Mesendoderm (in vitro differentiated cells): Measurements from ENCODE around the gene FN3KRP.

Experiments used
- DNase-seq: peaks from one replicate; pipeline ENCODE4 v3.0.0; 2013
- H2AK5ac ChIP-seq: 2 replicates; pipeline ENCODE4 v1.6.1; 2013; ENCODE audit warnings: low read length, inconsistent platforms
- H2BK120ac ChIP-seq: 2 replicates; pipeline ENCODE4 v1.6.1; 2013; ENCODE audit warnings: low read depth, mild to moderate bottlenecking, low read length, moderate library complexity, mixed read lengths
- H2BK15ac ChIP-seq: replicated peaks from 2 replicates; pipeline ENCODE4 v1.6.1; 2013; ENCODE audit warnings: low read depth, mild to moderate bottlenecking, moderate library complexity
- H2BK5ac ChIP-seq: 2 replicates; pipeline ENCODE4 v1.6.1; 2013; ENCODE audit warnings: low read length, inconsistent platforms
- H3K18ac ChIP-seq: 2 replicates; pipeline ENCODE4 v1.6.1; 2013; ENCODE audit warnings: mild to moderate bottlenecking, low read length, mixed read lengths
- H3K23ac ChIP-seq: one replicate; pipeline ENCODE4 v1.6.1; 2013; ENCODE audit warnings: low read length
- H3K27ac ChIP-seq: 2 replicates; pipeline ENCODE4 v1.5.1; 2013; ENCODE audit warnings: low read depth, mild to moderate bottlenecking, inconsistent platforms, low read length, moderate library complexity
- H3K27me3 ChIP-seq: 2 replicates; pipeline ENCODE4 v1.6.1; 2013; ENCODE audit warnings: low read length, control low read depth, mild to moderate bottlenecking, inconsistent platforms; ENCODE audit not compliant: insufficient read depth, poor library complexity
- H3K36me3 ChIP-seq: 2 replicates; pipeline ENCODE4 v1.6.1; 2013; ENCODE audit warnings: low read length, inconsistent platforms; ENCODE audit not compliant: control insufficient read depth, insufficient read depth
- H3K4ac ChIP-seq: one replicate; pipeline ENCODE4 v1.6.1; 2013; ENCODE audit warnings: low read depth, mild to moderate bottlenecking, low read length, moderate library complexity
- H3K4me1 ChIP-seq: 2 replicates; pipeline ENCODE4 v1.6.1; 2013; ENCODE audit warnings: low read depth, low read length, inconsistent platforms; ENCODE audit not compliant: control insufficient read depth
- H3K4me2 ChIP-seq: 2 replicates; pipeline ENCODE4 v1.6.1; 2013; ENCODE audit warnings: low read length
- H3K4me3 ChIP-seq: 2 replicates; pipeline ENCODE4 v1.5.1; 2013; ENCODE audit warnings: mild to moderate bottlenecking, low read length
- H3K56ac ChIP-seq: one replicate; pipeline ENCODE4 v1.6.1; 2013; ENCODE audit warnings: low read length
- H3K79me1 ChIP-seq: 2 replicates; pipeline ENCODE4 v1.6.1; 2013; ENCODE audit warnings: low read length, inconsistent platforms
- H3K79me2 ChIP-seq: 2 replicates; pipeline ENCODE4 v1.6.1; 2013; ENCODE audit warnings: mild to moderate bottlenecking, low read length; ENCODE audit not compliant: control insufficient read depth, insufficient read depth
- H3K9ac ChIP-seq: 2 replicates; pipeline ENCODE4 v1.6.1; 2013; ENCODE audit warnings: low read length, inconsistent platforms
- H4K5ac ChIP-seq: one replicate; pipeline ENCODE4 v1.6.1; 2013; ENCODE audit warnings: low read length
- H4K8ac ChIP-seq: one replicate; pipeline ENCODE4 v1.6.1; 2013; ENCODE audit warnings: low read depth, mild to moderate bottlenecking, control low read depth, low read length, moderate library complexity
- WGBS: extraction: QIAGEN DNeasy Blood & Tissue Kit; methylation state at CpG from one replicate; pipeline ENCODE4 v1.1.7; 2013; ENCODE audit warnings: low lambda C conversion rate, missing lambda C conversion rate; ENCODE audit not compliant: insufficient coverage; ENCODE audit errors: extremely low coverage; 5-methylcytosine and 5-hydroxymethylcytosine counted together

The FN3KRP gene

DNA sequence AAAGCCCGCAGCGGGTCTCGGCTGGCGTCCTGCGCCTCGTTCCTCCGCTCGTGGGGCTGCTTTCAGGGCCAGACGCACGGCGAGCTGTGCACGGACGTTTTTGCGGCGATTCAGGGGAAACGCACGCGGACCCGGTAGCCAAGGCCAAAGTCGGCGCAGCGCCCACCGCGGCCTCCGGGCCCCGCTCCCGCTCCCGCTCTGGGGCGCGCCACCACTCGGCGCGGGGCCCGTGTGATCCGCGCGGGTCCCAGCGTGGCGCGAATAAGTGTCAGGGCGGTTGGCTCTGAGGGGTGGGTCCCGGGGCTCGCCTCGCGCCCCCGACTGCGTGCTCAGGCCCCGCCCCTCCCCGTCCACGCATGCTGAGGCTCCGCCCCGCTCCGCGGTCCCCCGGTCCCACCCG is 34.7 kb downstream of the FN3KRP start:
- H3K4me1 ChIP-seq: peaks cover 10% of the 10 kb centered on the region
- H3K56ac ChIP-seq: peak overlapping the region; percentile 84
- no peak overlapping the region for H4K8ac ChIP-seq
- H4K5ac ChIP-seq: no peak overlapping the region
- no CpG with 5 or more reads among the region's 56 CpGs for WGBS
- H3K36me3 ChIP-seq: peaks cover 2% of the 10 kb centered on the region
- H3K27me3 ChIP-seq: no peaks in the 10 kb centered on the region
- H2BK5ac ChIP-seq: no peak overlapping the region
- H2BK120ac ChIP-seq: no peak overlapping the region
- H3K27ac ChIP-seq: no peak overlapping the region
- no peak overlapping the region for H2AK5ac ChIP-seq
- H3K9ac ChIP-seq: peak overlapping the region; percentile 75
- peaks cover 13% of the 10 kb centered on the region for H3K79me2 ChIP-seq
- peak overlapping the region; percentile 71 for H3K4me2 ChIP-seq
- peak overlapping the region; percentile 89 for H3K23ac ChIP-seq
- H2BK15ac ChIP-seq: no peak overlapping the region
- no peak overlapping the region for H3K18ac ChIP-seq
- peak; percentile 49 for DNase-seq
- peaks cover 11% of the 10 kb centered on the region for H3K79me1 ChIP-seq
- H3K4me3 ChIP-seq: peak overlapping the region; percentile 58
- peak overlapping the region; percentile 87 for H3K4ac ChIP-seq

DNA sequence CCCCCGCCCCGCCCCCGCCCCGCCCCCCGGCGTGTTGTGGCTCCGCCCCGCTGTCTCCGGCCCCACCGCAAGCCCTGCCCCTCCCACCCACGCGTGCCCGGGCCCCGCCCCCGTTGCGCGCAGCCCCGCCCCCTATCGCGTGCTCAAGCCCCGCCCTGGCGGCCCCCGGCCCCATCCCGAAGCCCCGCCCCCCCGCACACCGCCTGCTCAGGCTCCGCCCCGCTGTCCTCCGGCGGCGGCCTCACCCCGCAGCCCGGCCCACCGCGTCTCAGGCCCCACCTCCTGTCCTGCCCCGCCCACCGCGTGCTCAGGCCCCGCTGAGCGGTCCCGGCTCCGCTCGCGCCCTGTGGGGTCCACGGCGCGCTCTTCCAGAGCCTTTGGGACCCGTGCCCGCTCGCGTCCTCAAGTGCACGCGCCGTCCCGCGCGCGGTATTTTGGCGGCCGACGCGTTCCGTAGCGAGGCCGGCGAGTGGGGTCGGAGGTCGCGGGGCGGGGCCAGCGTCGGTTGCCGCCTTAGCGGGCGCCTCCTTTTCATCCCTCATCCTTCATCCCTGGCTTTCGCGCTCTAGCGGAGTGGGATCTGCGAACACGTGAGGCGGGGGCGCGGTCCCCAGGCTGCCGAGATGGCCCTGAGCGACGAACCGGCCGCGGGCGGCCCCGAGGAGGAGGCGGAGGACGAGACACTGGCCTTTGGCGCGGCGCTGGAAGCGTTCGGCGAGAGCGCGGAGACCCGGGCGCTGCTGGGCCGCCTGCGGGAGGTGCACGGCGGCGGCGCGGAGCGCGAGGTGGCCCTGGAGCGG is 35.3 kb downstream of the FN3KRP start, which contains the start of gene TBCD:
Gene TBCD (plus strand): TSS at position 495 of the 800 bp plus-strand sequence. CDS start 129 bp downstream, at position 624.
- Histone ChIP-seq H3K56ac (peak within 1 kb of the TSS; percentile 98), H3K4me3 (peak within 1 kb of the TSS; percentile 92), H3K4me2 (peak within 1 kb of the TSS; percentile 90), H2BK15ac (no peak within 1 kb of the TSS), H2AK5ac (no peak within 1 kb of the TSS), H3K36me3 (peaks cover 3% of the 10 kb centered on the region), H3K4ac (peak within 1 kb of the TSS; percentile 87), H2BK5ac (peak within 1 kb of the TSS; percentile 78), H4K8ac (no peak within 1 kb of the TSS), H3K18ac (peak within 1 kb of the TSS; percentile 42), H3K4me1 (peaks cover 10% of the 10 kb centered on the region), H3K79me2 (peaks cover 14% of the 10 kb centered on the region), H3K27me3 (no peaks in the 10 kb centered on the region), H3K23ac (peak within 1 kb of the TSS; percentile 99), H3K9ac (peak within 1 kb of the TSS; percentile 95), H4K5ac (no peak within 1 kb of the TSS), H3K79me1 (peaks cover 11% of the 10 kb centered on the region), H3K27ac (peak within 1 kb of the TSS; percentile 68), H2BK120ac (no peak within 1 kb of the TSS)
- no CpG with 5 or more reads among the region's 114 CpGs for WGBS
- DNase-seq: peak; percentile 88

DNA sequence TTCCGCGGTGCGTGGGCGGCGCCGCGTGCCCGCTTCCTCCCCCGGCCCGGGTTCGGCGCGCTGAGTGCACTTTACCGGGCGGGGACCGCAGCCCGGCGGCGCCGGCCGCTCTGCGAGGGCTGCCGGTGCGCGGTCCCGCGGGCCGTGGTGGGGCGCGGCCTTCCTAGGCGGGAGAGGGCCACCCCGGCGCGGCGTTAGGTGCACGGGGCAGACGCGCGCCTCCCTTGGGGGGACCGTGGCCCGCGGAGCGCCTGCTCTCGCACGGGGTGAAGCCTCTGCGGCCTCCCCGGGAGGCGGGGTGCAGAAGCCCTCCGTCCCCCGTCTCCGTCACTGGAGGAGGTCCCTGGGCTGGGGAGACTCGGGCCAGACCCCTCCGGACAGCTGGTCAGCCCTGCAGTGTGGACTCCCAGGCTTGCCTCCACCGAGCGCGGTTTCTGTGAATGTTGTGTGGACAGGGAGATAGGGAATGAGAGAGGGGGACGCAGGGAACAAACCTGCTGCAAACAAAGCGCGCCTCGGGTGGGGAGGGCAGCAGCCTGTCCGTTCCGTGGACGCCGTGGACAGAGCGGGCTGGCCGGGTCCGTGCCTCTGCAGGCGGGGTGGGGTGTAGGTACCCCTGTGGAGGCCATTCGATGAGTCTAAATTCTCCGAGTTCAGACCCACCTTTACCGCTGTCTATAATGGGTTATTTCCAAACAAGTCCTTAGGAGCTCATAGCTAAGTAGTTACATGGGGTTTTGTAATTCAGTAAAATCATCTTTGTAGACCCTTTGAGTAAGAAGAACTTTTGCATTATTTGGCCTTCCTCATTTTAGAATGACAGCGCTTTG is 36.1 kb downstream of the FN3KRP start:
- Histone ChIP-seq H2BK120ac (no peak overlapping the region), H3K27me3 (no peaks in the 10 kb centered on the region), H3K4ac (no peak overlapping the region), H3K4me3 (peak overlapping the region; percentile 92), H3K56ac (peak overlapping the region; percentile 98), H2AK5ac (no peak overlapping the region), H4K8ac (no peak overlapping the region), H3K79me1 (peaks cover 11% of the 10 kb centered on the region), H3K18ac (no peak overlapping the region), H3K79me2 (peaks cover 14% of the 10 kb centered on the region), H3K36me3 (peaks cover 3% of the 10 kb centered on the region), H4K5ac (no peak overlapping the region), H3K4me2 (peak overlapping the region; percentile 90), H2BK15ac (no peak overlapping the region), H3K4me1 (peaks cover 10% of the 10 kb centered on the region), H3K23ac (peak overlapping the region; percentile 99), H2BK5ac (no peak overlapping the region), H3K9ac (peak overlapping the region; percentile 95), H3K27ac (no peak overlapping the region)
- no CpG with 5 or more reads among the region's 72 CpGs for WGBS
- DNase-seq: no peak

DNA sequence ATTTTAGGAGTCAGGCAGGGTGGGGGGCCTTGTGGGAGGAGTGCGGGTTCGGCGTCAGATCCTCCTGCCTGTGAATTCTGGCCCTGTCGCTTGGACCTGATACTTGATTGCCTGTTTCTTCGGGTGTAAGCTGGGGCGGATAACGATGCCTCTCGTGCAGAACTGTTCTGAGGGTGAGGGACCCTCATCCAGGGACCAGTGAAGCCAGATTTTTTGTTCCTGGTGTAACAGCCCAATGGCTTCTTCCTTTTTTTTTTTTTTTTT is 36.6 kb downstream of the FN3KRP start:
- Histone ChIP-seq H3K23ac (no peak overlapping the region), H2BK15ac (no peak overlapping the region), H3K27me3 (no peaks in the 10 kb centered on the region), H3K56ac (peak overlapping the region; percentile 98), H2BK120ac (no peak overlapping the region), H3K4me2 (peak overlapping the region; percentile 90), H3K4me1 (peaks cover 10% of the 10 kb centered on the region), H3K36me3 (peaks cover 3% of the 10 kb centered on the region), H4K8ac (no peak overlapping the region), H2AK5ac (no peak overlapping the region), H3K79me2 (peaks cover 17% of the 10 kb centered on the region), H3K27ac (no peak overlapping the region), H3K4me3 (peak overlapping the region; percentile 92), H2BK5ac (no peak overlapping the region), H3K9ac (peak overlapping the region; percentile 95), H4K5ac (no peak overlapping the region), H3K18ac (no peak overlapping the region), H3K4ac (no peak overlapping the region), H3K79me1 (peaks cover 11% of the 10 kb centered on the region)
- WGBS: no CpG with 5 or more reads among the region's 8 CpGs
- no peak for DNase-seq

DNA sequence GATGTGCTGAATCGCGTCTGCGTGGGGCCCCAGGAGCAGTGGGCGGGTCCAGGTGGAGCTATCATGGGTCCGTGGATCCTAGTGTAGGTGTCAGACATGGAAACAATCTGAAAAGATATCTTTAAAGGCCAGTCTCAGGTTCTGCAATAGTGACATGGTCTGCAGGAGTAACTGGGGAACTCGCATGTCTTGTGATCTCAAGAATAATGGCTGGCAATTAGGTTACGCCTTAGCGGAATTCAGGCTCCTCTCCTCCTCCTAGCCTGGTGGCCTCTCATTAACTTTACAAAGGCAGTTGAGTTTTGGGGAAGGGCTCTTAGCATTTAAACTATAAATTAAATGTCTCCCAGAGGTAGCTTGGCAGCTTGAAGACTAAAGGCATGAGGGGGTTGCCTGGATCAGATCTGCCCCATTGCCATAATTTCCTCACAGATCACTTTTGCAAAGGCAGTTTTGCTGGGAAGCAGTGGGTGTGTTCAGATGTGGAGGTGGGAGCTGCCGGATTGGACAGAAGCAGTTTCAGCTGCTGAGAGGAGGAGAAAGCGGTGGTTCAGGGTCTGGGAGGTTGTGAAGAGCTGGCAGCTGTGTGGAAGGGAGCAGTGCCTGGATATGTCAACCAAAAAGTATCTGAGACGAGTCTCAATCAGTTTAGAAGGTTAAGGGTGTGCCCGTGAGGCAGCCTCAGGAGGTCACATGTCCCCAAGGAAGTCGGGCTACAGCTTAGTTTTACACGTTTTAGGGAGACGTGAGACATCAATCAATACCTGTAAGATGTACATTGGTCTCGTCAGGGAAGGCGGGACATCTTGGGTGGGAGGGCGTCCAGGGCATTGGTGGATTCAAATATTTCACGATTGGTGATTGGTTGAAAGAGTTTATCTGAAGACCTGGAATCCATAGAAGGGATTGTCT is 38.0 kb downstream of the FN3KRP start:
- Histone ChIP-seq H3K79me1 (peaks cover 11% of the 10 kb centered on the region), H3K27me3 (no peaks in the 10 kb centered on the region), H3K4me3 (no peak overlapping the region), H4K8ac (peak overlapping the region; percentile 6), H3K9ac (peak overlapping the region; percentile 74), H2AK5ac (peak overlapping the region; percentile 90), H3K18ac (no peak overlapping the region), H2BK15ac (no peak overlapping the region), H3K79me2 (peaks cover 19% of the 10 kb centered on the region), H2BK5ac (peak overlapping the region; percentile 76), H3K4me1 (peaks cover 10% of the 10 kb centered on the region), H3K4ac (peak overlapping the region; percentile 9), H3K23ac (no peak overlapping the region), H3K27ac (peak overlapping the region; percentile 67), H4K5ac (peak overlapping the region; percentile 50), H3K56ac (peak overlapping the region; percentile 86), H3K4me2 (peak overlapping the region; percentile 54), H3K36me3 (peaks cover 3% of the 10 kb centered on the region), H2BK120ac (no peak overlapping the region)
- DNase-seq: peak; percentile 83
- WGBS: no CpG with 5 or more reads among the region's 19 CpGs
